HepG2 (cell line): Measurements from ENCODE around the gene HJURP. TPM values are rescaled to one million over a fixed set of nuclear protein-coding genes. Genes with fewer than 3 reads are reported as not detected.

Experiments
- ASH2L ChIP-seq: fragments of 300-600, 200-600 bp; sonication (generic); IDR thresholded peaks from 2 replicates; pipeline ENCODE4 v1.7.0; 2017; ENCODE audit warnings: low read depth, mild to moderate bottlenecking, moderate library complexity, mixed read lengths, low read length; ENCODE audit not compliant: insufficient read length
- HMGA1 ChIP-seq: sonication (generic); formaldehyde crosslinking; conservative IDR thresholded peaks from 2 replicates; pipeline ENCODE4 v1.4.0; 2020; ENCODE audit warnings: missing genetic modification reagents
- HOXA9 ChIP-seq: sonication (generic); formaldehyde crosslinking; IDR thresholded peaks from 2 replicates; pipeline ENCODE4 v1.8.1; 2022; ENCODE audit warnings: missing genetic modification reagents, mild to moderate bottlenecking, moderate library complexity, borderline replicate concordance
- KLF12 ChIP-seq: sonication (generic); formaldehyde crosslinking; IDR thresholded peaks from 2 replicates; pipeline ENCODE4 v1.4.0; 2020; ENCODE audit warnings: missing genetic modification reagents, borderline replicate concordance
- MAFK ChIP-seq, 2 experiments: IDR thresholded peaks in 1 of 2; conservative IDR thresholded peaks in 1 of 2; 2 replicates each; pipeline ENCODE4 v1.6.1; 2011; ENCODE audit warnings: improper control_type of control experiment in 2 of 2, low read length in 2 of 2
- MED13 ChIP-seq: sonication (generic); formaldehyde crosslinking; IDR thresholded peaks from 2 replicates; pipeline ENCODE4 v1.5.0; 2020; ENCODE audit warnings: missing genetic modification reagents
- PCBP1 ChIP-seq: fragments of 200-400 bp; formaldehyde crosslinking; IDR thresholded peaks from 2 replicates; pipeline ENCODE4 v1.6.1; 2017; ENCODE audit warnings: mild to moderate bottlenecking, low read depth, low read length, borderline replicate concordance
- RARA ChIP-seq: IDR thresholded peaks from 2 replicates; pipeline ENCODE4 v1.6.1; 2016; ENCODE audit warnings: missing genetic modification reagents, missing compliant biosample characterization
- SAFB2 ChIP-seq: sonication (generic); formaldehyde crosslinking; IDR thresholded peaks from 2 replicates; pipeline ENCODE4 v1.5.1; 2020; ENCODE audit warnings: missing genetic modification reagents, low read depth, mild to moderate bottlenecking, borderline replicate concordance
- SKI ChIP-seq: fragments of 450-650 bp; IDR thresholded peaks from one replicate; pipeline ENCODE4 v1.6.1; 2018; ENCODE audit warnings: mild to moderate bottlenecking; ENCODE audit not compliant: partially characterized antibody
- SOX6 ChIP-seq, 2 experiments: fragments of 450-650 bp in 1 of 2; sonication (generic) in 1 of 2; formaldehyde crosslinking in 1 of 2; IDR thresholded peaks; 2 replicates each; pipeline versions ENCODE4 v1.4.0 to v1.6.1; 2017 to 2020; ENCODE audit warnings: antibody characterized with exemption in 1 of 2, mild to moderate bottlenecking in 1 of 2, missing genetic modification reagents in 1 of 2
- ZNF331 ChIP-seq: sonication (generic); formaldehyde crosslinking; IDR thresholded peaks from 2 replicates; pipeline ENCODE4 v1.4.0; 2020; ENCODE audit warnings: missing genetic modification reagents
- ZNF570 ChIP-seq: sonication (generic); formaldehyde crosslinking; IDR thresholded peaks from 2 replicates; pipeline ENCODE4 v1.4.0; 2020; ENCODE audit warnings: mild to moderate bottlenecking, missing genetic modification reagents, borderline replicate concordance
- ZNF607 ChIP-seq: sonication (generic); formaldehyde crosslinking; IDR thresholded peaks from 2 replicates; pipeline ENCODE4 v1.5.1; 2020; ENCODE audit warnings: missing genetic modification reagents, mild to moderate bottlenecking, borderline replicate concordance
- ZNF672 ChIP-seq: sonication (generic); formaldehyde crosslinking; IDR thresholded peaks from 2 replicates; pipeline ENCODE4 v1.8.1; 2022; ENCODE audit warnings: missing genetic modification reagents
- ZNF75D ChIP-seq: sonication (generic); formaldehyde crosslinking; IDR thresholded peaks from 2 replicates; pipeline ENCODE4 v1.8.1; 2023; ENCODE audit warnings: missing genetic modification reagents, mild to moderate bottlenecking, borderline replicate concordance
- ZNF878 ChIP-seq: sonication (generic); formaldehyde crosslinking; IDR thresholded peaks from 2 replicates; pipeline ENCODE4 v1.8.1; 2023; ENCODE audit warnings: mild to moderate bottlenecking, missing genetic modification reagents, moderate library complexity
- polyA plus RNA-seq, 8 experiments: library from polyadenylated mRNA; depleted of rRNA in 3 of 8; stranded (reverse) in 7 of 8; unstranded in 1 of 8; fragments of >200 nt; fragmentation: Illumina TruSeq in 4 of 8; extraction: Trizol in 4 of 8; gene quantifications; 2 replicates each; pipeline versions ENCODE4 v1.2.1 to v1.2.3, GENCODE V29; 2011 to 2016; ENCODE audit warnings: low read depth in 4 of 8, missing spikeins in 1 of 8, mixed read lengths in 1 of 8; ENCODE audit not compliant: insufficient read depth in 1 of 8
- total RNA-seq, 5 experiments: library from RNA; depleted of rRNA; stranded (reverse); fragments of >200 nt; fragmentation: Illumina TruSeq; extraction: Trizol; gene quantifications; 2 replicates each; pipeline ENCODE4 v1.2.3, GENCODE V29; 2016; ENCODE audit warnings: low read depth in 1 of 5
- TF ChIP-seq, protein P1 (sequence below): sonication (generic); formaldehyde crosslinking; conservative IDR thresholded peaks from 2 replicates; pipeline ENCODE4 v1.8.1; 2023; ENCODE audit warnings: missing genetic modification reagents
- TF ChIP-seq, protein P2 (sequence below): sonication (generic); formaldehyde crosslinking; IDR thresholded peaks from 2 replicates; pipeline ENCODE4 v1.9.0; 2021; ENCODE audit warnings: missing genetic modification reagents, mild to moderate bottlenecking, borderline replicate concordance
- TF ChIP-seq, protein P3 (sequence below): IDR thresholded peaks from 2 replicates; pipeline ENCODE4 v1.6.1; 2016; ENCODE audit warnings: mild to moderate bottlenecking, missing biosample characterization, missing genetic modification reagents
- TF ChIP-seq, protein P4 (sequence below): IDR thresholded peaks from 2 replicates; pipeline ENCODE4 v1.6.1; 2012; ENCODE audit warnings: low read depth, low read length, improper control_type of control experiment
- TF ChIP-seq, protein P5 (sequence below): IDR thresholded peaks from 2 replicates; pipeline ENCODE4 v1.6.1; 2016; ENCODE audit warnings: low read depth, borderline replicate concordance

HJURP gene
- total and polyA plus RNA-seq, 2 of the 13 experiments (the other 11 are each of a cell fraction or from before 2014, with no cell fraction given), result 36.3 to 43.9 TPM

DNA sequence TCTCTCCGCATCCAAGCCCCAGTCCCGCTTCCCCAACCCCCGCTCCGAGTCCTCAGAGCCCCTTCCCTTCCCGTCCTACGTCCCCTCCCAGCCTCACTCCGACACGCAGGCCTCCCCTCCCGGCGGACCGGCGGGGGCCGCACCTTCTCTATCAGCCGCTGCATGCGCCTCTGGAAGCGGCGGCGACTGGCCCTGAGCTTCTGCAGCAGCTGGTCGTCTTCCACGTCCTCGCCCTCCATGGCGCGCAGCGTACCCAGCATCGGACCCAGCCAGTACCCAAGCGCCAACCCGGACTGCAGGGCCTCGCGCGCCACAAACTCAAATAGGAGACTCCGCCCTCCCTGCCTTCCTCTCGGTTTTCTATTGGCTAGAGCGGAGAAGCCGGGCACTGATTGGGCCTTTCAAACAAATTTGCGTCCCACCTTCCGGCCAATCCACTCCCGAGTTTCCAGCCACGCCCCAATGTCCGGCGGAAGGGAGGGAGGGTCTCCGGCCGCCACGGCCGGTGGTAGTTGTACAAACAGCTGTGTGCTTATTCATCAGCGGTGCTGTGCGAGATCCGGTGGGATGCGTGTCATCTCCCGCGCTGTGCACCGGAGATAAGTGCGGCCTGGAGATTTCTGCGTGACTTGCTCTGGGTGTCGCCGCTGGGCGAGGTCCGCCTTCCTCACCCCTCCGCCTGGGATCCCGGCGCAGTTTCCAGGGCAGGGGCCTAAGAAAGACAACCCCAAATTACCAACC lies at the start of gene HJURP (continued):
- TF ChIP-seq ASH2L, result peak; percentile 70
- no peak for TF ChIP-seq ZNF570 (CRISPR knock-in tag)
- TF ChIP-seq, protein P1, sequence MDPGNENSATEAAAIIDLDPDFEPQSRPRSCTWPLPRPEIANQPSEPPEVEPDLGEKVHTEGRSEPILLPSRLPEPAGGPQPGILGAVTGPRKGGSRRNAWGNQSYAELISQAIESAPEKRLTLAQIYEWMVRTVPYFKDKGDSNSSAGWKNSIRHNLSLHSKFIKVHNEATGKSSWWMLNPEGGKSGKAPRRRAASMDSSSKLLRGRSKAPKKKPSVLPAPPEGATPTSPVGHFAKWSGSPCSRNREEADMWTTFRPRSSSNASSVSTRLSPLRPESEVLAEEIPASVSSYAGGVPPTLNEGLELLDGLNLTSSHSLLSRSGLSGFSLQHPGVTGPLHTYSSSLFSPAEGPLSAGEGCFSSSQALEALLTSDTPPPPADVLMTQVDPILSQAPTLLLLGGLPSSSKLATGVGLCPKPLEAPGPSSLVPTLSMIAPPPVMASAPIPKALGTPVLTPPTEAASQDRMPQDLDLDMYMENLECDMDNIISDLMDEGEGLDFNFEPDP (CRISPR knock-in tag), result no peak
- peak; percentile 64; the same call in 1 of the 2 replicates for TF ChIP-seq SAFB2 (CRISPR knock-in tag)
- peak; percentile 91; the same call in 1 of the 2 replicates for TF ChIP-seq ZNF672 (CRISPR knock-in tag)
- TF ChIP-seq, protein P2, sequence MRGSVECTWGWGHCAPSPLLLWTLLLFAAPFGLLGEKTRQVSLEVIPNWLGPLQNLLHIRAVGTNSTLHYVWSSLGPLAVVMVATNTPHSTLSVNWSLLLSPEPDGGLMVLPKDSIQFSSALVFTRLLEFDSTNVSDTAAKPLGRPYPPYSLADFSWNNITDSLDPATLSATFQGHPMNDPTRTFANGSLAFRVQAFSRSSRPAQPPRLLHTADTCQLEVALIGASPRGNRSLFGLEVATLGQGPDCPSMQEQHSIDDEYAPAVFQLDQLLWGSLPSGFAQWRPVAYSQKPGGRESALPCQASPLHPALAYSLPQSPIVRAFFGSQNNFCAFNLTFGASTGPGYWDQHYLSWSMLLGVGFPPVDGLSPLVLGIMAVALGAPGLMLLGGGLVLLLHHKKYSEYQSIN (CRISPR knock-in tag), result no peak
- TF ChIP-seq ZNF331 (CRISPR knock-in tag), result peak; percentile 73; the same call in 1 of the 2 replicates
- peak; percentile 70; the same call in 1 of the 2 replicates for TF ChIP-seq ZNF607
- TF ChIP-seq MAFK (conservative IDR thresholded peaks at IDR 0.05 in 1 of 2, IDR thresholded peaks at IDR 0.05 in 1 of 2; ENCODE audit: low read length in 2 of 2), result no peak
- peak; percentile 96 for TF ChIP-seq HOXA9
- TF ChIP-seq HMGA1 (CRISPR knock-in tag), result no peak
- TF ChIP-seq, protein P3, sequence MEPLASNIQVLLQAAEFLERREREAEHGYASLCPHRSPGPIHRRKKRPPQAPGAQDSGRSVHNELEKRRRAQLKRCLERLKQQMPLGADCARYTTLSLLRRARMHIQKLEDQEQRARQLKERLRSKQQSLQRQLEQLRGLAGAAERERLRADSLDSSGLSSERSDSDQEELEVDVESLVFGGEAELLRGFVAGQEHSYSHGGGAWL (CRISPR knock-in tag), result peak; percentile 77
- no peak for TF ChIP-seq SKI
- TF ChIP-seq KLF12 (CRISPR knock-in tag), result no peak
- TF ChIP-seq ZNF75D, result no peak
- TF ChIP-seq, protein P4, sequence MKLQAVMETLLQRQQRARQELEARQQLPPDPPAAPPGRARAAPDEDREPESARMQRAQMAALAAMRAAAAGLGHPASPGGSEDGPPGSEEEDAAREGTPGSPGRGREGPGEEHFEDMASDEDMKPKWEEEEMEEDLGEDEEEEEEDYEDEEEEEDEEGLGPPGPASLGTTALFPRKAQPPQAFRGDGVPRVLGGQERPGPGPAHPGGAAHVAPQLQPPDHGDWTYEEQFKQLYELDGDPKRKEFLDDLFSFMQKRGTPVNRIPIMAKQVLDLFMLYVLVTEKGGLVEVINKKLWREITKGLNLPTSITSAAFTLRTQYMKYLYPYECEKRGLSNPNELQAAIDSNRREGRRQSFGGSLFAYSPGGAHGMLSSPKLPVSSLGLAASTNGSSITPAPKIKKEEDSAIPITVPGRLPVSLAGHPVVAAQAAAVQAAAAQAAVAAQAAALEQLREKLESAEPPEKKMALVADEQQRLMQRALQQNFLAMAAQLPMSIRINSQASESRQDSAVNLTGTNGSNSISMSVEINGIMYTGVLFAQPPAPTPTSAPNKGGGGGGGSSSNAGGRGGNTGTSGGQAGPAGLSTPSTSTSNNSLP, result no peak
- TF ChIP-seq, protein P5, sequence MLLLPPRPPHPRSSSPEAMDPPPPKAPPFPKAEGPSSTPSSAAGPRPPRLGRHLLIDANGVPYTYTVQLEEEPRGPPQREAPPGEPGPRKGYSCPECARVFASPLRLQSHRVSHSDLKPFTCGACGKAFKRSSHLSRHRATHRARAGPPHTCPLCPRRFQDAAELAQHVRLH (CRISPR knock-in tag), result 0 out of 2 replicates have a peak, but pooled peaks have one; percentile 58
- peak; percentile 51; the same call in 1 of the 2 replicates for TF ChIP-seq MED13 (CRISPR knock-in tag)
- TF ChIP-seq ZNF878 (CRISPR knock-in tag), result peak; percentile 100
- TF ChIP-seq SOX6 (IDR thresholded peaks at IDR 0.05), result no peak
- TF ChIP-seq SOX6 (CRISPR knock-in tag; IDR thresholded peaks at IDR 0.05), result peak; percentile 71
- peak; percentile 10; the same call in 1 of the 2 replicates for TF ChIP-seq RARA (CRISPR knock-in tag)
- TF ChIP-seq PCBP1, result peak; percentile 71; the same call in 1 of the 2 replicates
